ENCODE results near the gene OLR1. TPM values are rescaled to one million over a fixed set of nuclear protein-coding genes. Genes with fewer than 3 reads are reported as not detected.

Gene OLR1
- total RNA-seq, 2 experiments from 2014 or later: not detected

DNA sequence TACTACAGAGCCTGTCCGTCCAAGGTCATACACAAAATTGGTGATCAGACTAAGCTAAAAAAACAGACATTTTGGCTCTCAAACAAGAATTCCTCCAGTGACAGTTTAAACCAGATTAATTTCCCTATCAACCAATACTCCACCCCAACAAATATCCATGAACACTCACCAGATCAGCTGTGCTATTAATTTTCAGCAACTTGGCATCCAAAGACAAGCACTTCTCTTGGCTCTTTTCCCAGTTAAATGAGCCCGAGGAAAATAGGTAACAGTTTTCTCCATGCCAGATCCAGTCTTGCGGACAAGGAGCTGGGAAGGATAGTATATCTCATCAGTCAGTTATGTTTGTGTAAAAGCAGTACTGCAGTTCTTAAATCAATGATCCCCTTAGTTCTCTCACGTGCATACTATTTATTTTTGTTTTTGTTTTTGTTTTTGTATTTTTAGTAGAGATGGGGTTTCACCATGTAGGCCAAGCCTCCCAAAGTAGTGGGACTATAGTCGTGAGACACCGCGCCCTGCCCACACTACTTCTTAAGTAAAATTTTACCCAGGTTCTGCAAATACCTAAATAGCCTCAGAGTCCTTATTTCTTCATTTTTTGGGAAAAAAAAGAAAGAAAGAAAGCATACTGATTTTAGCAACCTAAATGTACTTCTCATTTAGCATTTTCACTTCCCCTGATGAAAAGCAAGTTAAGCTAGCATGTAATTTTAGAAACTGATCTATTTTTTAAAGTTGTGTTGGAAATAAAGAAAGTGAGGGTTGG lies 11.1 kb downstream of the OLR1 start:
- intact Hi-C loops (cut with DNase I, micrococcal nuclease): no loop called here
- ATAC-seq (ENCODE audit: poor library complexity): no peak

DNA sequence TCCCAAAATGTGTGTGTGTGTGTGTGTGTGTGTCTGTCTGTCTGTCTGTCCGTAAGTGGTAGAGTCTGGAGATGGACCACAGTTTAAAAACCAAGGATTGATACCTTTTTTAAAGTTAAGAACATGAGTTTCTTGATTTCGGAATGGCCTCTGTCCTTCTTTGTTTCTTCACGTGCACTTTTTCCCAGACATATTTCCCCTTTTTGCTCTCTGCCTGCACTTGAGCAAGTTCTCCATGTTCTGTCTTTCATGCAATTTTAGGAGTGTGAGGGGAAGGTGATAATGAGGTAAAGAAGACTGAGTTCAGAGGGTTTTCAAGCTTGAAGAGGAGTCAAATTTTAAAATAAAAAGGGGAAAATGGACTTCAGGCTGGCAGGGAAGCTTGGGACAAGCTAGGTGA lies 12.7 kb downstream of the OLR1 start:
- Mint-ChIP-seq H3K4me3 (no peak overlapping the region), H3K4me1 (ENCODE audit: low read depth) (no peaks in the 10 kb centered on the region), H3K27me3 (peaks cover 4% of the 10 kb centered on the region), H3K9me3 (no peaks in the 10 kb centered on the region), H3K27ac (no peak overlapping the region), H3K36me3 (ENCODE audit: low read depth) (no peaks in the 10 kb centered on the region)
- ChIA-PET CTCF (no interaction called here), POLR2A (no interaction called here)
- DNase-seq (no peak), ATAC-seq (ENCODE audit: poor library complexity) (no peak)
- no peaks in the 10 kb centered on the region for H3K9me3 ChIP-seq (ENCODE audit: control insufficient read depth in 1 of 2, insufficient read depth in 1 of 2, low read length in 2 of 2)
- peaks cover 0 to 2% of the 10 kb centered on the region in 2 experiments for H3K27me3 ChIP-seq (ENCODE audit: control insufficient read depth in 1 of 2, insufficient read depth in 2 of 2, low read length in 2 of 2)
- no peaks in the 10 kb centered on the region for H3K36me3 ChIP-seq (ENCODE audit: insufficient read depth, low read length)
- TF ChIP-seq, protein P1, sequence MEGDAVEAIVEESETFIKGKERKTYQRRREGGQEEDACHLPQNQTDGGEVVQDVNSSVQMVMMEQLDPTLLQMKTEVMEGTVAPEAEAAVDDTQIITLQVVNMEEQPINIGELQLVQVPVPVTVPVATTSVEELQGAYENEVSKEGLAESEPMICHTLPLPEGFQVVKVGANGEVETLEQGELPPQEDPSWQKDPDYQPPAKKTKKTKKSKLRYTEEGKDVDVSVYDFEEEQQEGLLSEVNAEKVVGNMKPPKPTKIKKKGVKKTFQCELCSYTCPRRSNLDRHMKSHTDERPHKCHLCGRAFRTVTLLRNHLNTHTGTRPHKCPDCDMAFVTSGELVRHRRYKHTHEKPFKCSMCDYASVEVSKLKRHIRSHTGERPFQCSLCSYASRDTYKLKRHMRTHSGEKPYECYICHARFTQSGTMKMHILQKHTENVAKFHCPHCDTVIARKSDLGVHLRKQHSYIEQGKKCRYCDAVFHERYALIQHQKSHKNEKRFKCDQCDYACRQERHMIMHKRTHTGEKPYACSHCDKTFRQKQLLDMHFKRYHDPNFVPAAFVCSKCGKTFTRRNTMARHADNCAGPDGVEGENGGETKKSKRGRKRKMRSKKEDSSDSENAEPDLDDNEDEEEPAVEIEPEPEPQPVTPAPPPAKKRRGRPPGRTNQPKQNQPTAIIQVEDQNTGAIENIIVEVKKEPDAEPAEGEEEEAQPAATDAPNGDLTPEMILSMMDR (IDR thresholded peaks at IDR 0.05): no peak
- intact Hi-C loops (cut with DNase I, micrococcal nuclease): loop anchor here in 1 of 2 experiments (10.0 kb wide), 1 partner anchor 1326 kb away; no protein-coding TSS in a partner anchor
- H3K4me1 ChIP-seq (ENCODE audit: insufficient read depth, low read length): no peaks in the 10 kb centered on the region
- no peak overlapping the region for H3K27ac ChIP-seq (ENCODE audit: low read depth in 1 of 2, low read length in 2 of 2)
- H3K4me3 ChIP-seq (ENCODE audit: low read length): no peak overlapping the region

More for the DNA sequence above, 11.1 kb downstream of the OLR1 start:
- no peaks in the 10 kb centered on the region for H3K36me3 Mint-ChIP-seq (ENCODE audit: low read depth)
- Histone ChIP-seq H3K4me3 (ENCODE audit: low read length) (no peak overlapping the region), H3K27me3 (ENCODE audit: control insufficient read depth in 1 of 2, insufficient read depth in 2 of 2, low read length in 2 of 2) (no peaks in the 10 kb centered on the region), H3K27ac (ENCODE audit: low read depth in 1 of 2, low read length in 2 of 2) (no peak overlapping the region), H3K4me1 (ENCODE audit: insufficient read depth, low read length) (no peaks in the 10 kb centered on the region), H3K9me3 (ENCODE audit: control insufficient read depth in 1 of 2, insufficient read depth in 1 of 2, low read length in 2 of 2) (no peaks in the 10 kb centered on the region), H3K36me3 (ENCODE audit: insufficient read depth, low read length) (no peaks in the 10 kb centered on the region)
- no peak overlapping the region for H3K27ac Mint-ChIP-seq
- no peak for DNase-seq
- no peak overlapping the region for H3K4me3 Mint-ChIP-seq
- H3K9me3 Mint-ChIP-seq: no peaks in the 10 kb centered on the region
- POLR2A ChIA-PET: no interaction called here
- H3K27me3 Mint-ChIP-seq: peaks cover 4% of the 10 kb centered on the region
- CTCF ChIA-PET: no interaction called here
- TF ChIP-seq, protein P1 (IDR thresholded peaks at IDR 0.05): no peak
- H3K4me1 Mint-ChIP-seq (ENCODE audit: low read depth): no peaks in the 10 kb centered on the region

DNA sequence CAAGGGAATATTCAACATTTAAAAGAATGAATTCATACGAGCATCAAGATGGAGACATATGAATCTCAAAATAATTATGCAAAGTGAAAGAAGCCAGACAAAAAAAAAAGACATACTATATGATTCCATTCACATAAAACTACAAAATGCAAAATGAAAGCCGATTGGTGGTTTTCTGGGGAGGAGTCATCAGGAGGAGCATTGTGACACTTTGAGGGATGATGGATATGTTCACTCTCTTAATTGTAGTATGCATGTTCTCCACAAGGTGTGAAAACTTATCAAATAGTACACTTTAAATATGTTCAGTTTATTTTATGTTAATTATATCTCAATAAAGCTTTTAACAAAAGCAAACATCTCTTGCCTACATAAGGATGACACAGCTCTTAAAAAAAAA lies 13.5 kb downstream of the OLR1 start:
- no peak overlapping the region for H3K27ac Mint-ChIP-seq
- DNase-seq (peak in 2 of 14 experiments; percentile 21 to 38), ATAC-seq (ENCODE audit: poor library complexity) (peak; percentile 25)
- TF ChIP-seq, protein P1 (IDR thresholded peaks at IDR 0.05): no peak
- ChIA-PET CTCF (no interaction called here), POLR2A (no interaction called here)
- Histone ChIP-seq H3K36me3 (ENCODE audit: insufficient read depth, low read length) (no peaks in the 10 kb centered on the region), H3K27ac (ENCODE audit: low read depth in 1 of 2, low read length in 2 of 2) (no peak overlapping the region), H3K4me3 (ENCODE audit: low read length) (no peak overlapping the region), H3K9me3 (ENCODE audit: control insufficient read depth in 1 of 2, insufficient read depth in 1 of 2, low read length in 2 of 2) (no peaks in the 10 kb centered on the region), H3K4me1 (ENCODE audit: insufficient read depth, low read length) (peaks cover 8% of the 10 kb centered on the region), H3K27me3 (ENCODE audit: control insufficient read depth in 1 of 2, insufficient read depth in 2 of 2, low read length in 2 of 2) (peaks cover 0 to 2% of the 10 kb centered on the region in 2 experiments)
- intact Hi-C loops (cut with DNase I, micrococcal nuclease): loop anchor here in 1 of 2 experiments (10.0 kb wide), 1 partner anchor 1326 kb away; no protein-coding TSS in a partner anchor
- H3K36me3 Mint-ChIP-seq (ENCODE audit: low read depth): no peaks in the 10 kb centered on the region
- H3K27me3 Mint-ChIP-seq: peaks cover 13% of the 10 kb centered on the region
- peaks cover 4% of the 10 kb centered on the region for H3K4me1 Mint-ChIP-seq (ENCODE audit: low read depth)
- H3K4me3 Mint-ChIP-seq: no peak overlapping the region
- no peaks in the 10 kb centered on the region for H3K9me3 Mint-ChIP-seq

Measured in CD4-positive, alpha-beta T cell (primary cell).